Hematopoietic multipotent progenitor cell treated with erythropoietin and hydrocortisone succinate and interleukin-3 and kit ligand, for 8 days (in vitro differentiated cells): ENCODE data around the gene SLC30A5.

ENCODE experiments used
- DNase-seq: peaks from one replicate; pipeline ENCODE4 v3.0.0-alpha.2; 2015

The SLC30A5 gene

GRCh38 chr5:69170495-69170894, 76.7 kb downstream of the SLC30A5 start:
- no peak for DNase-seq

- no peak for DNase-seq
Measured at GRCh38 chr5:69170969-69171368, 77.2 kb downstream of the SLC30A5 start.
